Right atrium auricular region (tissue), 2 donors: ENCODE data around the gene BICRA. TPM values are rescaled to one million over a fixed set of nuclear protein-coding genes. Genes with fewer than 3 reads are reported as not detected.

ENCODE experiments used
- DNase-seq: peaks from one replicate; pipeline ENCODE4 v3.0.0-alpha.2; 2019; ENCODE audit warnings: low spot score
- H3K27ac ChIP-seq, 2 donors: fragments of 200-600 bp; sonication (generic); 1 replicate in 1 of 2; 2 replicates in 1 of 2; pipeline ENCODE4 v1.5.1; 2016 to 2019
- H3K27me3 ChIP-seq, 2 donors: fragments of 200-600 bp; sonication (generic); one replicate each; pipeline versions ENCODE4 v1.5.1 to v1.6.0; 2017 to 2019
- H3K36me3 ChIP-seq: fragments of 200-600 bp; sonication (generic); one replicate; pipeline ENCODE4 v1.5.1; 2016
- H3K4me1 ChIP-seq, 2 donors: fragments of 200-600 bp; sonication (generic); one replicate each; pipeline versions ENCODE4 v1.5.1 to v1.6.0; 2017 to 2019
- H3K4me3 ChIP-seq, 2 donors: fragments of 200-600 bp; sonication (generic); 1 replicate in 1 of 2; 2 replicates in 1 of 2; pipeline ENCODE4 v1.5.1; 2017 to 2019; ENCODE audit warnings: mild to moderate bottlenecking in 1 of 2, moderate library complexity in 1 of 2
- H3K9me3 ChIP-seq, 2 donors: fragments of 200-600 bp; sonication (generic); one replicate each; pipeline ENCODE4 v1.5.1; 2019
- total RNA-seq, 2 donors: library from RNA; depleted of rRNA; stranded (reverse); fragments of >200 nt; gene quantifications; one replicate each; pipeline ENCODE4 v1.1.0, GENCODE V29; 2016
- TF ChIP-seq, protein P1 (sequence below), 2 donors: fragments of 200-600 bp; sonication (generic); IDR thresholded peaks; one replicate each; pipeline ENCODE4 v1.5.1; 2019; ENCODE audit warnings: antibody characterized with exemption in 2 of 2

The BICRA gene
- total RNA-seq, 2 donors from 2014 or later, result 7.0 to 12.6 TPM

DNA sequence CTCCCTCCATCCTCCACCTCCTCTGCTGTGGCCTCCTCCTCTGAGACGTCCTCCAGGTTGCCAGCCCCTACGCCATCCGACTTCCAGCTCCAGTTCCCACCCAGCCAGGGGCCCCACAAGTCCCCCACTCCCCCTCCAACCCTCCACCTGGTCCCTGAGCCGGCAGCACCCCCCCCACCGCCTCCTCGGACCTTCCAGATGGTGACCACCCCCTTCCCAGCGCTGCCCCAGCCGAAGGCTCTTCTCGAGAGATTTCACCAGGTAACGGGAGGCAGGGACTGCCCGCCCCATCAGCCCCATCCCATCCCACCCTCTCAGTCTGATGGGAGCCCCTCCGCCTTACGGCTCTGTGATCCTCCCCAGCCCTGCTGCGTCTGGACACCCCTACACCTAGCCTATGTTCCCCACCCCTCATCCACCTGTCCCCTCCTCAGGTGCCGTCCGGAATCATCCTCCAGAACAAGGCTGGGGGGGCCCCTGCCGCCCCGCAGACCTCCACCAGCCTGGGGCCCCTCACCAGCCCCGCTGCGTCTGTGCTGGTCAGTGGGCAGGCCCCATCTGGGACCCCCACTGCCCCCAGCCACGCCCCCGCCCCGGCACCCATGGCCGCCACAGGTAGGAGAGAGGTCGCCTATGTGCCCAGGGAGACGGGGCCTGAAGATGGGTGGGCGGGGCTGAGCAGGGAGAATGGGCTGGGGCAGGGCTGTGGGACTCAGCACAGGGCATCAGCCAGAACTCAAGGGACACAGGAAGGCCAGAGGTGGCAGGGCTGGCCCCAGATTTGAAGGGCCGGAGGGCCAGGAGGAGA is 85.7 kb downstream of the BICRA start:
- Histone ChIP-seq H3K27me3 (no peaks in the 10 kb centered on the region), H3K4me1 (peaks cover 0 to 6% of the 10 kb centered on the region in 2 donors), H3K36me3 (peaks cover 35% of the 10 kb centered on the region), H3K4me3 (no peak overlapping the region), H3K27ac (no peak overlapping the region), H3K9me3 (no peaks in the 10 kb centered on the region)
- no peak for DNase-seq
- TF ChIP-seq, protein P1, sequence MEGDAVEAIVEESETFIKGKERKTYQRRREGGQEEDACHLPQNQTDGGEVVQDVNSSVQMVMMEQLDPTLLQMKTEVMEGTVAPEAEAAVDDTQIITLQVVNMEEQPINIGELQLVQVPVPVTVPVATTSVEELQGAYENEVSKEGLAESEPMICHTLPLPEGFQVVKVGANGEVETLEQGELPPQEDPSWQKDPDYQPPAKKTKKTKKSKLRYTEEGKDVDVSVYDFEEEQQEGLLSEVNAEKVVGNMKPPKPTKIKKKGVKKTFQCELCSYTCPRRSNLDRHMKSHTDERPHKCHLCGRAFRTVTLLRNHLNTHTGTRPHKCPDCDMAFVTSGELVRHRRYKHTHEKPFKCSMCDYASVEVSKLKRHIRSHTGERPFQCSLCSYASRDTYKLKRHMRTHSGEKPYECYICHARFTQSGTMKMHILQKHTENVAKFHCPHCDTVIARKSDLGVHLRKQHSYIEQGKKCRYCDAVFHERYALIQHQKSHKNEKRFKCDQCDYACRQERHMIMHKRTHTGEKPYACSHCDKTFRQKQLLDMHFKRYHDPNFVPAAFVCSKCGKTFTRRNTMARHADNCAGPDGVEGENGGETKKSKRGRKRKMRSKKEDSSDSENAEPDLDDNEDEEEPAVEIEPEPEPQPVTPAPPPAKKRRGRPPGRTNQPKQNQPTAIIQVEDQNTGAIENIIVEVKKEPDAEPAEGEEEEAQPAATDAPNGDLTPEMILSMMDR (IDR thresholded peaks at IDR 0.05), result no peak

DNA sequence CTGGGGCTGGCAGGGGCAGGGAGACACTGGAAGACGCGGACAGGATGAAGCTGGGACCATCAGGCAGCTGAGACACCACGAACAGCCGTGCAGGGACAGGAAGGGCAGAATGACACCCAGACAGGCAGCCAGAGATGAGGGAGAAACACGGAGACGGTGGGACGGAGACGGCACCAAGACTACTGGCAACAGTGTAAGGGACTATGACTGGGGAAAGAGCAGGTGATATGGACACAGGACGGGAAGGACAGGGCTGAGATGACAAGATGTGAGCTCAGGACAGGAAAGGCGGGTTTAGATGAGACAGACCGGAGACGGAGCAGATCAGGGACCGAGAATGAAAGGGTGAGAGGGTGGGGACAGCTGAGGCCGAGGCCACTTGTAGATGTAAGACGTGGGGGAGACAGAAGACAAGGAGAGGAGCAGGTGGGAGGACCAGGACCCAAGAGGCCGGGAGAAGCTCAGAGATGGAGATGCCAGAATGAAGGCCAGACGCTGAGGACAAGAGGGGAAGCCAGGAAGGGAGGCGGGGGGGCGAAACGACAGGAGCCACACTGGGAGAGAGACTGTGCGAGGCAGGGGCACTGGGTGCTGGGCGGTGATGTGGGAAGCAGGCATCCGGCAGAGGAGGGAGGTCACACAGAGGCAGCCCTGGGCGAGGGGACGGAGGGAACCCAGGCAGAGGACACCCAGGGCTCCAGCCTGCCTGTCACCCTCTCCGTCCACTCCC is 86.8 kb downstream of the BICRA start:
- H3K27me3 ChIP-seq, result no peaks in the 10 kb centered on the region
- H3K9me3 ChIP-seq, result no peaks in the 10 kb centered on the region
- H3K4me1 ChIP-seq, result peaks cover 0 to 6% of the 10 kb centered on the region in 2 donors
- no peak for DNase-seq
- TF ChIP-seq, protein P1 (IDR thresholded peaks at IDR 0.05), result no peak
- no peak overlapping the region for H3K4me3 ChIP-seq
- H3K36me3 ChIP-seq, result peaks cover 45% of the 10 kb centered on the region
- H3K27ac ChIP-seq, result no peak overlapping the region

DNA sequence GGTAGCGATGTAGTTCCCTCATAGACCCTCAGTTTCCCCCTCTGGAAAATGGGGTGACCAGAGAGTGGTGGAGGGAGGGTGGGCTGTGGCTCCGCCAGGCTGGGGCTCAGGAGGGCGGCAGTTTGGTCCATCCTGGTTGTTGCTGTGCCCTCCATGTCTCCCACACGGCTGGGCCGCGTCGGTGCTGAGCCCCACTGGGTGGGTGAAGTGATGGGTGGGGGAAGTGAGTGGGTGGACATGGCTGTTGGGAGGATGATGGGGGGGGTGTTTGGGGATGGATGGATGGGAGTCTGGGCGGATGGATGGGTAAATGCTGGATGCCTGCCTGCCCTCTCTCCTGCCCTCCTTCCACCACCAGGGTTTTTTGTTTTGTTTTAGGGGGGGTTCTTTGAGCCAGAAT is 87.7 kb downstream of the BICRA start:
- Histone ChIP-seq H3K9me3 (no peaks in the 10 kb centered on the region), H3K27ac (no peak overlapping the region), H3K4me1 (peaks cover 0 to 6% of the 10 kb centered on the region in 2 donors), H3K36me3 (peaks cover 42% of the 10 kb centered on the region), H3K4me3 (no peak overlapping the region), H3K27me3 (no peaks in the 10 kb centered on the region)
- TF ChIP-seq, protein P1 (IDR thresholded peaks at IDR 0.05), result no peak
- no peak for DNase-seq

DNA sequence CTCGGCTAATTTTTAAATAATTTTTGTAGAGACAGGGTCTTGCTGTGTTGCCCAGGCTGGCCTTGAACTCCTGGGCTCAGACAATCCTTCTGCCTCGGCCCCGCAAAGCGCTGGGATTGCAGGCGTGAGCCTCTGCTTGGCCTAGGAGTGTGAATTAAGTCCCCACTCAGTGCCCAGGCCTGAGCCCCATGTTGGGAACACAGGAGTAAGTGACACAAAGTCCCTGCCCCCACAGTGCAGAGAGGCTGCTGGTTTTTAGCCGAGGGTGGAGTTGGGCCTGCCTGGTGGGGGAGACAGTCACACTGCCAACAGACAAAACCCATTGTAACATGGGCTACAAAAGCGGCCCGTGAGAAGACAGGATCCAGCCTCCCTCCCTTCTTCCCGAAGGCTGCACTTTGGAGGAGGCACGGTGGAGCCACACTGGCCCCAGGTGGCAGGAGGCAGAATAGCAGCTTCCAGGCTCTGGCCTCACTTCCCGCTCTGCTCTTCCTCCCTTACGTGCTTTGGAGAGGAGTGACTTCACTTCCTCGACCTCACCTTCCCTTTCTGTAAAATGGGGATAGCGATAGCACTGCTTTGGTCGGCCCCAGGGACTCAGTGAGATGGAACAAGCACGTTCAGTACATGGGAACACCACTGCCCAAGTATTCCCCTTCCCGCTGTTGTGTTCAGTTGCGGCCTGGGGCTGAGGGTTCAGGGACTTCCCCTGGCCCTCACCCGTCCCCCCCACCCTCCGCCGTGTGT is 89.1 kb downstream of the BICRA start:
- DNase-seq, result peak; percentile 83
- TF ChIP-seq, protein P1 (IDR thresholded peaks at IDR 0.05), result peak; percentile 92 to 99
- H3K27ac ChIP-seq, result peak overlapping the region; percentile 52 to 66
- peaks cover 0 to 6% of the 10 kb centered on the region in 2 donors for H3K4me1 ChIP-seq
- H3K36me3 ChIP-seq, result peaks cover 50% of the 10 kb centered on the region
- H3K27me3 ChIP-seq, result no peaks in the 10 kb centered on the region
- H3K4me3 ChIP-seq, result no peak overlapping the region
- no peaks in the 10 kb centered on the region for H3K9me3 ChIP-seq

DNA sequence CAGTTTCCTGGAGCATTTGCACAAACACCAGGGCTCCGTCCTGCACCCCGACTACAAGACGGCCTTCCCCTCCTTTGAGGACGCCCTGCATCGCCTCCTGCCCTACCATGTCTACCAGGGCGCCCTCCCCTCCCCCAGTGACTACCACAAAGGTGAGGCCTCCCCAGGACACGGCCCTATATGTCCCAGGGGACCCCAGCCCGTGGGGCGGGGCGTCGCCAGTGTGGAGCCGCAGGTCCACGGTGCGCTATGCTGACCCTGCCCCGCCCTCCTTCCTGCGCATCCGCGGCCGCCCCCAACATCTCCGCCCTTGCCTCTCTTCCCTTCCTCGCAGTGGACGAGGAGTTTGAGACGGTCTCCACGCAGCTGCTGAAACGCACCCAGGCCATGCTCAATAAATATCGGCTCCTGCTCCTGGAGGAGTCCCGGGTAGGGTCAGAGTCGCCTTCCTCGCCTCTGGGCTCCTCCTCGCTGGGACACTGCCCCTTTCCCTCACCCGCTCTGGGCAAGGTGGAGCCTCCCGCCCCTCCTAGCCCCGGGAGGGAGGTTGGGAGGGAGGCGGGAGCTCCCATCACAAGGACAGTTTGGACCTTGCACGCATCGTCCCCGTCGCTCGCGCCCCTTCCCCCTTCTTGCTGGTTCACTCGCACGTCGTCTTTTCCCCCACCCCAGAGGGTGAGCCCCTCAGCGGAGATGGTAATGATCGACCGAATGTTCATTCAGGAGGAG is 89.9 kb downstream of the BICRA start:
- H3K36me3 ChIP-seq, result peaks cover 50% of the 10 kb centered on the region
- TF ChIP-seq, protein P1 (IDR thresholded peaks at IDR 0.05), result no peak
- H3K4me1 ChIP-seq, result peaks cover 0 to 6% of the 10 kb centered on the region in 2 donors
- H3K27ac ChIP-seq, result no peak overlapping the region
- no peaks in the 10 kb centered on the region for H3K27me3 ChIP-seq
- no peak overlapping the region for H3K4me3 ChIP-seq
- H3K9me3 ChIP-seq, result no peaks in the 10 kb centered on the region
- DNase-seq, result no peak
